Dendritic cell treated with granulocyte-macrophage colony-stimulating factor and Interleukin-4, amounts not matched to agents 40 ng/mL and 50 ng/mL, for 4 days (primary cell): Measurements from ENCODE around the gene FREY1.
A peak's percentile ranks its signal among the peaks of the same experiment; 100 is the strongest.

Source experiments
- H3K27ac Mint-ChIP-seq: one replicate; pipeline ENCODE4 v1.8.0; 2022; ENCODE audit warnings: mild to moderate bottlenecking, mixed read lengths
- H3K27me3 Mint-ChIP-seq: one replicate; pipeline ENCODE4 v1.8.0; 2022; ENCODE audit warnings: mild to moderate bottlenecking, mixed read lengths
- H3K36me3 Mint-ChIP-seq: one replicate; pipeline ENCODE4 v1.8.0; 2022; ENCODE audit warnings: low read depth, mixed read lengths
- H3K4me1 Mint-ChIP-seq: one replicate; pipeline ENCODE4 v1.8.0; 2022; ENCODE audit warnings: low read depth, mixed read lengths
- H3K4me3 Mint-ChIP-seq: one replicate; pipeline ENCODE4 v1.8.0; 2022; ENCODE audit warnings: mild to moderate bottlenecking, moderate library complexity, mixed read lengths
- H3K9me3 Mint-ChIP-seq: one replicate; pipeline ENCODE4 v1.8.0; 2022; ENCODE audit warnings: mixed read lengths
- intact Hi-C: fragments of 100-400 bp; cut with micrococcal nuclease; formaldehyde crosslinking; loops from one replicate; pipeline ENCODE4 v1.15.0; 2022

FREY1 gene

GRCh38 chr11:45906965-45907611 is at the start of gene FREY1:
FREY1 (minus strand) TSS chr11:45907271; CDS start chr11:45907245, 26 bp downstream.
- Mint-ChIP-seq H3K9me3 (no peaks in the 10 kb centered on the region), H3K27ac (no peak within 1 kb of the TSS), H3K4me3 (no peak within 1 kb of the TSS), H3K36me3 (peaks cover 35% of the 10 kb centered on the region), H3K27me3 (peaks cover 8% of the 10 kb centered on the region), H3K4me1 (peaks cover 12% of the 10 kb centered on the region)
- intact Hi-C loops: no loop called here

DNA sequence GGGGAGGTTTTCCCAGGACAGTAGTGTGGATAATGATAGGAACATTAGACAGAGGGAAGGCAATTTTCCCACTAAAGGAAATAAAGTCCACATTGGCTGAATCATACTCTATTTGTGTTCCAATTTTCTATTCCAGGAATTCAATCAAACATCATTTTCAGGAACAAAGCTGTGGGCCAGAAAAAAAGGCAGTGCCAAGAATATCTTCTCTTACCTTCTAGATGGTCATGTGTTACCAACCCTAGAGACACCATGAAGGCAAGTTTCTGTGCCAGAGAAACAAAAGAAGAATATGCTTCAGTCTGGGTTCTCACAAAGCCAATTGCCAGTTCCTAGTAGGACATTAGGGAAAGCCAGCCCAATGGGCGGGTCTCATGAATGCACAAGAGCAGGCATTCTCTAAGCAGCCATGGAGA is 42.9 kb upstream of the FREY1 start:
- intact Hi-C loops: no loop called here
- Mint-ChIP-seq H3K36me3 (peaks cover 93% of the 10 kb centered on the region), H3K4me3 (no peak overlapping the region), H3K4me1 (no peaks in the 10 kb centered on the region), H3K27me3 (no peaks in the 10 kb centered on the region), H3K9me3 (no peaks in the 10 kb centered on the region), H3K27ac (no peak overlapping the region)

DNA sequence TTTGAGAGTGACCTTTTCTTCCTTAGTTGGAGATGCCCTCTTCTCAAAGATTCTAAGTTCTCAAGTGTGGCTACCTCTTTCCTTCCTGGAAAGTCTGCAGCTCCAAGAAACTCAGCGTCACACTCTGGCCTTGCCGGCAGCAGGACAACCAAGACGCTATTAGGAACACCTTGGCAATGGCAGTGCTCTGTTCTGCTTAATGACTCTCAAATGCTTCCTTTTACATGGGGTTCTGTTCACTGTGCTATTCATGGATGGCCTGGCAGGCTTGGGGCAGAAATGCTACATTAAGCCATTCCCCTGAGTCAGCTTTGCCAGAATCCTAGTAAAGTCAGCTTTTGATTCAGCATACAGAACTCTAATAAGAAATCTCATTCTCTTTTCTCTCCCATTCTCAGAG is 41.3 kb upstream of the FREY1 start:
- intact Hi-C loops: no loop called here
- Mint-ChIP-seq H3K9me3 (no peaks in the 10 kb centered on the region), H3K4me3 (no peak overlapping the region), H3K4me1 (no peaks in the 10 kb centered on the region), H3K27ac (no peak overlapping the region), H3K27me3 (no peaks in the 10 kb centered on the region), H3K36me3 (peaks cover 99% of the 10 kb centered on the region)

DNA sequence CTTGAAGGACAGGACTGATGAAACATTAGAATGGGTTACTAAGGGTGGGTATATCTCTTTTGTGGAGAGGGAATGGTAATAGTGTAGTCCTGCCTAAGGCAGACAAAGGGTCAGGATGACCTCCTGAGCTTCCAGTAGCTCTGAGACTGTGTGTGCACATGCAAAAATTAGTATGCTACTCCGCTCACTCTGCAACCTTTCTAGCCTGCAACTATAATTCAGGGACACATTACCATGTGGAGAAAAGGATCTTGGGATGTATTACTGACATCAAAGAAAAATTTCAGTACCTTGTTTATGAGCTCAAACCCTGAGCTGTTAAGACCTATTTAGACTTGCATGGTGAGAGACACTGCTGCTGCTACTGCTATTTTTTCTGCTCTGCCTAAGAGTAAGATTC is 40.8 kb upstream of the FREY1 start:
- Mint-ChIP-seq H3K27me3 (no peaks in the 10 kb centered on the region), H3K9me3 (no peaks in the 10 kb centered on the region), H3K4me1 (no peaks in the 10 kb centered on the region), H3K27ac (no peak overlapping the region), H3K4me3 (no peak overlapping the region), H3K36me3 (peaks cover 99% of the 10 kb centered on the region)
- intact Hi-C loops: no loop called here

DNA sequence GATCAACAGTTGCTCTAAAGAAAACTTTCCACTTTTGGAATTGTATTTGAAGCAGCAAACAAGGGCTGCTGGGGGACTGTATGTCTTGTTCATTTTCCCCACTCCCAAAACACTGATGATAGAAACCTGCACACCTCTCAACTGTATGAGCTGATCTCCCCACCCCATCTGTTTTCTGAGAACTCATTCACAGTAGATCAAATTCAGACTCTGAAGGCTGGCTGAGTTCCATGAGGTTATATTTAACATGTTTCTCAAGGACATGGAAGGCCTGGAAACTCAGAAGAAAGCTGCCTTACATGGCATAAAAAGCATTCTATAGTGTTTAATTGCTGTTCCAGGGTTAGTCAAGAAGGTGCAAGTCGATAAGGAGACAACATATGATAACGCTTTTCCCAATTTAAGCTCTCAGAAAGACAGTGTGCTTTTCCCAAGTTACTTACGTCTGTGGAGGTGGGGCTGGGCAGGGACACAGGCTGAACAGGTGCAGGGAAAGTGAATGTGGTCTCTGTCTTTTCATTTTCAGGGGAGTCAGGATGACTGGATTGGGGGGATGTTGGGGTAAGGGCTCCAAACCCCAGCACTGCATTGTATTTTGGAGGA is 38.4 kb upstream of the FREY1 start:
- Mint-ChIP-seq H3K4me3 (no peak overlapping the region), H3K4me1 (no peaks in the 10 kb centered on the region), H3K36me3 (peaks cover 99% of the 10 kb centered on the region), H3K27me3 (no peaks in the 10 kb centered on the region), H3K27ac (no peak overlapping the region), H3K9me3 (no peaks in the 10 kb centered on the region)
- intact Hi-C loops: no loop called here

GRCh38 chr11:45942381-45942780 is 35.3 kb upstream of the FREY1 start:
- Mint-ChIP-seq H3K27me3 (no peaks in the 10 kb centered on the region), H3K4me3 (no peak overlapping the region), H3K36me3 (peaks cover 90% of the 10 kb centered on the region), H3K27ac (no peak overlapping the region), H3K9me3 (no peaks in the 10 kb centered on the region), H3K4me1 (no peaks in the 10 kb centered on the region)
- intact Hi-C loops: no loop called here

DNA sequence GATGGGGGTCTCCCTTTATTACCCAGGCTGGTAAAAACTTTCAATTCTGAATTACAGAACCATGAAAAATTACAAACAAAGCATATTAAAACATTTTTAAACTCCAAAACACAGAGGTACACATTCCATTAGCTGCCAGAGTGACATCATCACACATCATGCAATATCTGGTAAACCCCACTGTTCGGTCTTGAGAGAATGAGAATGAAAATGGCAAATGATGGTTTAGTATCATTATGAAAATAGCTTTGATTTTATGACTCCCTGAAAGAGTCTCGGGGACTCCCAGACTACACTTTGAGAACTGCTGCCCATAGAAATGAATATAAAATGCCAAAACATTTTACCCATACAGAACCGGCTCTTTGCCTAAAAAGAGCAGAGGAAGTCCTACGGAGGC is 34.2 kb upstream of the FREY1 start:
- H3K4me3 Mint-ChIP-seq: no peak overlapping the region
- peaks cover 89% of the 10 kb centered on the region for H3K36me3 Mint-ChIP-seq
- H3K4me1 Mint-ChIP-seq: peaks cover 6% of the 10 kb centered on the region
- intact Hi-C loops: no loop called here
- no peaks in the 10 kb centered on the region for H3K27me3 Mint-ChIP-seq
- H3K9me3 Mint-ChIP-seq: no peaks in the 10 kb centered on the region
- no peak overlapping the region for H3K27ac Mint-ChIP-seq

DNA sequence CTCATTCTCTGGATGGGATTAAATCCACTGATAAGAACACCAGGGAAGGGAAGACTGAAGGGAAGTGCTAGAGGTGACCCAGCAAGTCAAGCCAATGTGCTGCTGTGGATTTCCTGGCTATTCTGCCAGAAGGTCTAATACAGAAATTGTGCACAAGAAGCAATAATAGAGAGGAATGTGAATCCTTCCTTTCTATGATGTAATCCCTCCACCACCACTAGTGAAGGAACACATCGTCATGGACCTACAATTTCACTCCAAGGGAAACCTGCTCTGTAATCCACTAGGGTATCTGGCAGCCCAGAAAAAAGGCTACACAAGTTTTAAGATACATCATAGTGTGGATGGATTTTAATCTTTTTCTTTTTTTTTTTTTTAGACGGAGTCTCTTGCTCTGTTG is 32.8 kb upstream of the FREY1 start:
- H3K27me3 Mint-ChIP-seq: no peaks in the 10 kb centered on the region
- H3K27ac Mint-ChIP-seq: no peak overlapping the region
- H3K4me1 Mint-ChIP-seq: peaks cover 17% of the 10 kb centered on the region
- intact Hi-C loops: loop anchor here (10.0 kb wide), 1 partner anchor 55 kb away; the partner anchor contains the start of gene MAPK8IP1
- H3K36me3 Mint-ChIP-seq: peaks cover 80% of the 10 kb centered on the region
- H3K4me3 Mint-ChIP-seq: no peak overlapping the region
- no peaks in the 10 kb centered on the region for H3K9me3 Mint-ChIP-seq

DNA sequence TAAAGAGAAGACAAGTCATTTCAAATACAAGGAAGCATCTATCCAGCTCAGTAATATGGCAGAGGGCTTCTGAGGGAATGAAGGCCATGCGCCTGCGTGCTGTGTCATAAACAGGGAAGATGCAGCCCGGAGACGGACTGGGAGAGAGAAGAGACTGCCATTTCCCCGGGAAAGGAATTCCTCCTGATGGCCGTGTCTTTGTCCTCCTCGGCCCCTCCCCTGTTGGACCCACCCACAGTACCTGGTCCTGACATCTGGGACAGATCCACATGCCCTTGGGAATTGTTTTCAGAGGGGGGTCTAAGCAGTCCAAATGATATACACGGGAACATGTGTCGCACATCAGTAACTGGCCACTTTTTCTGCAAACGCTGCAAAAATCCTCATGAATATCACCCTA is 30.8 kb upstream of the FREY1 start:
- Mint-ChIP-seq H3K9me3 (no peaks in the 10 kb centered on the region), H3K27ac (no peak overlapping the region), H3K27me3 (peaks cover under 1% of the 10 kb centered on the region), H3K4me1 (peaks cover 37% of the 10 kb centered on the region), H3K36me3 (peaks cover 74% of the 10 kb centered on the region), H3K4me3 (no peak overlapping the region)
- intact Hi-C loops: loop anchor here (10.0 kb wide), 1 partner anchor 53 kb away; the partner anchor contains the start of gene MAPK8IP1

DNA sequence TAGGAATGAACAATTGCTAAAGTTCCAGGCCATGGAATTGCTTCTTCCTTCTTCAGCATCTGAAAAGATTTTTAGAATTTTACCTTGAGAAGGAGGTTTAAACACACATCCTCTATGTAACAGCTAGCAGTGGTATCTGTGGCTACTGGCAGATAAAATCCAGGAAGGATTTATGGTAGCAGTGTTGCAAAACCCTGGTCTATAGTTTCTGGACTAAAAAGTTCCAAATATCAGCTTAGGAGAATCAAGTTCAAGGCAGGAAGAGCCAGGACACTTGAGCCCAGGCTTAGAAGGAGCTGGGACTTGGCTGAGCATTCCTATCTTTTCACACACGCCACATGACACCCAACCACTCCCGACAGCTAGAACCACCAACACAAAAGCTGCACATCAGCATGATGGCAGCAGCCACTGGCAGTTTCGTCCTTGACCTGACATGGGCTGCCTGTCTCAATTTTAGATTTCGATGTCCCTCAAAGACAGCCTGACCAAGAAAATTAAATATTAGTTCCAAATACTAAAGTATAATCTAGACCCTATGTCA is 29.5 kb upstream of the FREY1 start:
- peaks cover 7% of the 10 kb centered on the region for H3K27me3 Mint-ChIP-seq
- intact Hi-C loops: loop anchor here (10.0 kb wide), 1 partner anchor 52 kb away; the partner anchor contains the start of gene MAPK8IP1
- H3K9me3 Mint-ChIP-seq: no peaks in the 10 kb centered on the region
- H3K4me3 Mint-ChIP-seq: no peak overlapping the region
- H3K4me1 Mint-ChIP-seq: peaks cover 49% of the 10 kb centered on the region
- H3K36me3 Mint-ChIP-seq: peaks cover 70% of the 10 kb centered on the region
- no peak overlapping the region for H3K27ac Mint-ChIP-seq

DNA sequence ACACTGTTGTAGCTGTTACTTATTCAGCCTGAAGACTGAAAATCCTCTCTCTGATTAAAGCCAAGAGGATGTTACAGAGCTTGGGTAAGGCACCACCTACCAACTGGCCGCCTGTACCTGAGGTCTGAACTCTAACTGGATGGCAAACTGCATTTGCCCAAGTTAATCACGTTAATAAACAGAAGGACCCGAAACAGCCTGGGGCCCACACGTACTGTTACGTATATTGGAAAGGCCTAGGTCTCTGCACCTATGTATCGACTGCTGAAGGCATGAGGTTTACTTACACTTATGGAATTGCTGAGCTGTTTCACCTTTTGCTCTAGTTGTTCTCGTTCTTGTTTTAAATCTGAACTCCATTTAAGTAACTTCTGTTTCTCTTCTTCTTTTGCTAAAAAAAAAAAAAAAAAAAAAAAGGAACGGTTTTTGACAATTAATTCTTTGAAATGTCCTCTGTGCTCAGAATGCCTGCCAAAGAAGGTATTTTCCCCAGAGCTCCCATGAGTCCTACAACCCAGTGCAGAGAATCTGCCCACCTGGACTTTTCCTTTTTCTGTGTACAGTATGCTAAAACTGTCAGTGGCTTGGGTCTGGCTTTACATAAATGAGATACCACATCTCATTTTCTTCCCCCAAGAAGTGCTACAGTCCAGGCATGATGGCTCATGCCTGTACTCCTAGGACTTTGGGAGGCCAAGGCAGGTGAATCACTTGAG is 28.4 kb upstream of the FREY1 start:
- Mint-ChIP-seq H3K36me3 (peaks cover 69% of the 10 kb centered on the region), H3K27ac (no peak overlapping the region), H3K4me3 (no peak overlapping the region), H3K9me3 (no peaks in the 10 kb centered on the region), H3K4me1 (peaks cover 59% of the 10 kb centered on the region), H3K27me3 (peaks cover 15% of the 10 kb centered on the region)
- intact Hi-C loops: loop anchor here (10.0 kb wide), 1 partner anchor 51 kb away; the partner anchor contains the start of gene MAPK8IP1

DNA sequence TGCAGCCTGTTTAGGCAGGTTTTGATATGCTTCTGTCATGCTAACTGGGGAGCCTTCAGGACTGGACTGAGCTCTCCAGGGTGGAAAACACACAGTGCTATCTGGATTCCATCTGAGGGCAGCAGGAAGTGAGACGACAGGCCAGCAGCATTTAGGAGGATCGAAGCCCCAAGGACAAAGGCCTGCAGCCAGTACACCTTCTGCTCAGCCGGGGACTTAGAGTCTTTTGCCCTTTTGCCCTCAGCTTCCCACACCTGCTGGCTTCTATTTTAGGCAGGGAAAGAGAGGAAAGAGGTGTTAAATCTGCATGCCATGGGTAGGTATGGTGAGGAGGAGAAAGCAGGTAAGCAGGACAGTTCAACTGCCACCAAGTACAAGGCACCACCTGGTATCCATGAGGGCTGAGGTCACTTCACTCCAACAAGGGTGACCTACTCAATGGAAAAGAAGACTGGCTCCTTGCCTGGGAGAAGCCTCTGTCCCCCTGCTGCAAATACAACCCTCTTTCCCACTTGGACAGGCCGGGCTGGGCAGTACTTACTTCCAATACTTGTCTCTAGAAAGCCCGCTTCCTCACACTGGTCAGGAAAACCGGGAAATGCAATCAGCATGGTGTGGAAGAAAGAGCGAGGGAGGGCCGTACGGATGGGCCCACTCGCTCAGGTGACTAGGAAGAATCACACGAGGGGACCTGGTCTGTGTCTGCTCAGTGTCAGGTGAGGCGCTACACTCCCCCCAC is 27.7 kb upstream of the FREY1 start:
- peaks cover 72% of the 10 kb centered on the region for H3K36me3 Mint-ChIP-seq
- intact Hi-C loops: loop anchor here (10.0 kb wide), 1 partner anchor 50 kb away; the partner anchor contains the start of gene MAPK8IP1
- peaks cover 67% of the 10 kb centered on the region for H3K4me1 Mint-ChIP-seq
- no peaks in the 10 kb centered on the region for H3K9me3 Mint-ChIP-seq
- H3K27ac Mint-ChIP-seq: no peak overlapping the region
- H3K4me3 Mint-ChIP-seq: no peak overlapping the region
- peaks cover 19% of the 10 kb centered on the region for H3K27me3 Mint-ChIP-seq

DNA sequence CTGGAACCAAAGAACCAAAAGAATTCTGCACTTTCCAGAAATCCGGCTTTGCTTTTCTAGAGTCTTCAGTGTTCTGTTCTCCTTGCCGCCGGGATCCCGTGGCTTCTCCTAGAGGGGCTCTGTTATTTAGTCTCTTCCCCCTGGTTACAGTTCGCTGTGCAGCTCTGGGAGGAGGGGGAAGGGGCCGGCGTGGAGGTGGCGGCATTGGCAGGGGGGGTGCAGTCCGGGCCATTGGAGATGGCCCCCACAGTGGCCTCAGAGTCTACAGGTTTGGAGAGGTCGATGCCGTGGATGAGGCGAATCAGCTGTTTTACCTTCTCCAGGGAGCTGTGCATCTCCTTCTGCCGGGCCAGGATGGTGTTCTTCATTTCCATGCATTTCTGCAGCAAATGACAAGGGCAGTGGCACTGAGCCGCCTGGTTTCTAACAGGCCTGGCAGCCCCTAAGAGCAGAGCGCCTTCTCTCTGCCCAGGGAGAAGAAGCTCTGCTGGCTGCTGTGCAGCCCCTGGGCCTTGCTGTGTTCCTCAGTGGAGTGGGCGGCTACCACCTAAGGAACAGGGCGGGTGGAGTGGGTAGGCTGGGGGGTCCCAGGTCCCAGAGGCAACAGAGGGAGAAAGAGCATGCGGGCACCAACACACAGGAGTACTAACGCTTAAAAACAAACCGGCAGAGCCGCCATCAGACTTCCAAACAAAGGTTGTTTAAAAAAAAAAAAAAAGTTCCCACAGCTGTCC is 26.9 kb upstream of the FREY1 start:
- peaks cover 71% of the 10 kb centered on the region for H3K4me1 Mint-ChIP-seq
- intact Hi-C loops: loop anchor here (10.0 kb wide), 1 partner anchor 49 kb away; the partner anchor contains the start of gene MAPK8IP1
- H3K27ac Mint-ChIP-seq: no peak overlapping the region
- peaks cover 19% of the 10 kb centered on the region for H3K27me3 Mint-ChIP-seq
- H3K4me3 Mint-ChIP-seq: peak overlapping the region; percentile 52
- H3K36me3 Mint-ChIP-seq: peaks cover 68% of the 10 kb centered on the region
- H3K9me3 Mint-ChIP-seq: no peaks in the 10 kb centered on the region
